Chondrocyte (in vitro differentiated cells): ENCODE measurements around the gene TMEM135. TPM values are rescaled to one million over a fixed set of nuclear protein-coding genes. Genes with fewer than 3 reads are reported as not detected.
A peak's percentile ranks its signal among the peaks of the same experiment; 100 is the strongest.
"Not testable (repeated sequence)": the region's sequence is repeated elsewhere in the genome, so short reads cannot be mapped to it uniquely, and the experiment has no call there.

ENCODE experiments used
- DNase-seq: peaks from one replicate; pipeline ENCODE4 v3.0.0; 2021; ENCODE audit warnings: mixed read lengths, low spot score
- H3K27ac Mint-ChIP-seq: one replicate; pipeline ENCODE4 v1.8.0; 2021; ENCODE audit warnings: mild to moderate bottlenecking, moderate library complexity, mixed read lengths; ENCODE audit not compliant: unreplicated experiment
- H3K27me3 Mint-ChIP-seq: 2 replicates; pipeline ENCODE4 v1.8.0; 2021; ENCODE audit warnings: low read depth, mixed read lengths
- H3K36me3 Mint-ChIP-seq: 2 replicates; pipeline ENCODE4 v1.8.0; 2021; ENCODE audit warnings: low read depth, mixed read lengths
- H3K4me1 Mint-ChIP-seq: 2 replicates; pipeline ENCODE4 v1.8.0; 2021; ENCODE audit warnings: low read depth, mild to moderate bottlenecking, mixed read lengths
- H3K4me3 Mint-ChIP-seq: one replicate; pipeline ENCODE4 v1.8.0; 2021; ENCODE audit warnings: mild to moderate bottlenecking, moderate library complexity, mixed read lengths; ENCODE audit not compliant: unreplicated experiment
- H3K9me3 Mint-ChIP-seq: 2 replicates; pipeline ENCODE4 v1.8.0; 2021; ENCODE audit warnings: low read depth, mixed read lengths
- total RNA-seq: library from RNA; stranded (reverse); gene quantifications from 3 replicates; pipeline ENCODE4 v1.2.1, GENCODE V29; 2021
- TF ChIP-seq, protein P1 (sequence below): fragments of 200-600 bp; sonication (generic); IDR thresholded peaks from 2 replicates; pipeline ENCODE4 v1.5.0; 2021; ENCODE audit warnings: antibody characterized with exemption, mild to moderate bottlenecking, moderate library complexity

Gene TMEM135
- total RNA-seq, 1 donor from 2014 or later: 13.3 TPM

GRCh38 chr11:87275176-87275575 lies 237.4 kb downstream of the TMEM135 start:
- Mint-ChIP-seq H3K4me1 (no peaks in the 10 kb centered on the region), H3K27ac (no peak overlapping the region), H3K9me3 (no peaks in the 10 kb centered on the region), H3K36me3 (no peaks in the 10 kb centered on the region), H3K27me3 (no peaks in the 10 kb centered on the region), H3K4me3 (no peak overlapping the region)
- TF ChIP-seq, protein P1, sequence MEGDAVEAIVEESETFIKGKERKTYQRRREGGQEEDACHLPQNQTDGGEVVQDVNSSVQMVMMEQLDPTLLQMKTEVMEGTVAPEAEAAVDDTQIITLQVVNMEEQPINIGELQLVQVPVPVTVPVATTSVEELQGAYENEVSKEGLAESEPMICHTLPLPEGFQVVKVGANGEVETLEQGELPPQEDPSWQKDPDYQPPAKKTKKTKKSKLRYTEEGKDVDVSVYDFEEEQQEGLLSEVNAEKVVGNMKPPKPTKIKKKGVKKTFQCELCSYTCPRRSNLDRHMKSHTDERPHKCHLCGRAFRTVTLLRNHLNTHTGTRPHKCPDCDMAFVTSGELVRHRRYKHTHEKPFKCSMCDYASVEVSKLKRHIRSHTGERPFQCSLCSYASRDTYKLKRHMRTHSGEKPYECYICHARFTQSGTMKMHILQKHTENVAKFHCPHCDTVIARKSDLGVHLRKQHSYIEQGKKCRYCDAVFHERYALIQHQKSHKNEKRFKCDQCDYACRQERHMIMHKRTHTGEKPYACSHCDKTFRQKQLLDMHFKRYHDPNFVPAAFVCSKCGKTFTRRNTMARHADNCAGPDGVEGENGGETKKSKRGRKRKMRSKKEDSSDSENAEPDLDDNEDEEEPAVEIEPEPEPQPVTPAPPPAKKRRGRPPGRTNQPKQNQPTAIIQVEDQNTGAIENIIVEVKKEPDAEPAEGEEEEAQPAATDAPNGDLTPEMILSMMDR: no peak
- no peak for DNase-seq

DNA sequence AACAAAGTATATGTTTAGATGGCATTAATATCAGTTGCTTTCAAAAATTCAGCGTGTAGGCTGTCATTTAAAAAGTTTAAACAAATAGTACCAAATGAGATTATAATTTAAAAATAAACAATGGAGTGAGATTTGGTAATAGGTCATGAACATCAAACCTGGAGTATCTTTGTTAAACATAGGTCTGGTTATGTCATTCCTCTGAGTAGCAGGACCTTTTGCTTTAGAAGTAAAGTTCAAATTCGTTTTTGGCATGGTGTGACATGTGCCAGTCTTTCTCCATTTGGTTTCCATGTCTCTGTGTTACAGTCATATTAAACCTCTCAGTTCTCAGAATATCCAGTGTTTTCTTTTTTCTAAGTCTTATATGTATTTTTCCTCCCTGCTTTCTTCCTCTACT lies 242.4 kb downstream of the TMEM135 start:
- TF ChIP-seq, protein P1: no peak

DNA sequence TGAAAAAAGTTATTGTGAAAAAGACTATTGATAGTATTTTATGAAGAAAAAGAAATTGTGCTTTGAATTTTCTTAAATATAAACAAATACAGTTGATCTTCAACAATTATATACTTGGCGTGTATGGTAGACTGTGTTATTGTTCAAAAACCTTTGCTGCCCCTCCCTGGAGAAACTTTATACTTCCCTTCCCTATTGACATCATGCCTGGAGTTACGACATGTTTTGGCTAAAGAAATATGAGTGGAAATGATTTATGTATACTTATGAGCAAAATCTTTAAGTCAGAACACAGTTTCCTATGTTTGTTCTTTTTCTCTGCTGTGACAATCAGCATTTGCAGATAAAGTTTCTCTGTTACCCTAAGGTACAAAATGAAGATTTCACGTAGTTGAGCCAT lies 243.8 kb downstream of the TMEM135 start:
- no peaks in the 10 kb centered on the region for H3K27me3 Mint-ChIP-seq
- no peaks in the 10 kb centered on the region for H3K36me3 Mint-ChIP-seq
- H3K4me1 Mint-ChIP-seq: peaks cover 6% of the 10 kb centered on the region
- no peaks in the 10 kb centered on the region for H3K9me3 Mint-ChIP-seq
- DNase-seq: no peak
- H3K27ac Mint-ChIP-seq: peak overlapping the region; percentile 15
- no peak overlapping the region for H3K4me3 Mint-ChIP-seq
- TF ChIP-seq, protein P1: peak; percentile 77

More for the DNA sequence above, 242.4 kb downstream of the TMEM135 start:
- Mint-ChIP-seq H3K27me3 (no peaks in the 10 kb centered on the region), H3K36me3 (no peaks in the 10 kb centered on the region), H3K27ac (no peak overlapping the region), H3K4me1 (peaks cover 6% of the 10 kb centered on the region), H3K4me3 (no peak overlapping the region), H3K9me3 (no peaks in the 10 kb centered on the region)
- no peak for DNase-seq

- DNase-seq: no peak
- TF ChIP-seq, protein P1: no peak
- Mint-ChIP-seq H3K4me1 (peaks cover 6% of the 10 kb centered on the region), H3K9me3 (no peaks in the 10 kb centered on the region), H3K27me3 (no peaks in the 10 kb centered on the region), H3K36me3 (no peaks in the 10 kb centered on the region), H3K27ac (no peak overlapping the region), H3K4me3 (no peak overlapping the region)
Observed at GRCh38 chr11:87284306-87284705, 246.6 kb downstream of the TMEM135 start.

DNA sequence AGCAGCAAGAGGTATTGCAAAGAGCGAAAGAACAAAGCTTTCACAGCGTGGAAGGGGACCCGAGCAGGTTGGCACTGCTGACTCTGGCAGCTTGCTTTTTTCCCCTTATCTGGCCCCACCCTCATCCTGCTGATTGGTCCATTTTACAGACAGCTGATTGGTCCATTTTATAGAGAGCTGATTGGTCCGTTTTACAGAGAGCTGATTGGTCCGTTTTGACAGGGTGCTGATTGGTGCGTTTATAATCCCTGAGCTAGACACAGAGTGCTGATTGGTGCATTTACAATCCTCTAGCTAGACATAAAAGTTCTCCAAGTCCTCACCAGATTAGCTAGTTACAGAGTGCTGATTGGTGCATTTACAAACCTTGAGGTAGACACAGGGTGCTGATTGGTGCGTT lies 247.9 kb downstream of the TMEM135 start:
- H3K9me3 Mint-ChIP-seq, H3K36me3 Mint-ChIP-seq, H3K4me3 Mint-ChIP-seq, H3K27ac Mint-ChIP-seq, H3K4me1 Mint-ChIP-seq, DNase-seq, H3K27me3 Mint-ChIP-seq: not testable (repeated sequence)

DNA sequence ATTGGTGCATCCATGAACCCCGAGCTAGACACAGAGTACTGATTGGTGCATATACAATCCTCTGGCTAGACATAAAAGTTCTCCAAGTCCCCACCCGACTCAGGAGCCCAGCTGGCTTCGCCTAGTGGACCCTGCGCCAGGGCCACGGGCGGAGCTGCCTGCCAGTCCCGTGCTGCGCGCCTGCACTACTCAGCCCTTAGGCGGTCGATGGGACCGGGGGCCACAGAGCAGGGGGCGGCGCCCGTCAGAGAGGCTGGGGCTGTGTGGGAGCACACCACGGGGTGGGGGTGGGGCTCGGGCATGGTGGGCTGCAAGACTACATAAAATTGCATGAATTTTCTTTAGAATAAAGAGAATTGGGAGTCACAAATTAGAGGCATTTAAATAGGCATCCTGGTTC lies 248.6 kb downstream of the TMEM135 start:
- TF ChIP-seq, protein P1: no peak
- Mint-ChIP-seq H3K4me3 (no peak overlapping the region), H3K27me3 (no peaks in the 10 kb centered on the region), H3K36me3 (no peaks in the 10 kb centered on the region), H3K27ac (no peak overlapping the region), H3K9me3 (no peaks in the 10 kb centered on the region), H3K4me1 (peaks cover 6% of the 10 kb centered on the region)
- no peak for DNase-seq
